ENCODE data around the gene ALX1. TPM values are rescaled to one million over a fixed set of nuclear protein-coding genes. Genes with fewer than 3 reads are reported as not detected.

Gene ALX1
- total and polyA plus RNA-seq, 2 of the 4 experiments (the other 2 are of a cell fraction): not detected

- no peak overlapping the region for H2AFZ ChIP-seq (replicated peaks; ENCODE audit: low read length, poor library complexity)
- H4K91ac ChIP-seq (ENCODE audit: insufficient read depth, low read depth, low read length): no peak overlapping the region
- H2BK5ac ChIP-seq (ENCODE audit: low read depth, low read length, poor library complexity, severe bottlenecking): no peak overlapping the region
- H2BK120ac ChIP-seq (ENCODE audit: low read depth, low read length): no peak overlapping the region
- no peak overlapping the region for H4K8ac ChIP-seq (ENCODE audit: low read depth in 2 of 2, low read length in 2 of 2)
- no peak overlapping the region for H2AK5ac ChIP-seq (ENCODE audit: low read depth, low read length)
- H3K56ac ChIP-seq (ENCODE audit: extremely low read depth, insufficient read depth, low read length): no peak overlapping the region
- no peak overlapping the region for H3K27ac ChIP-seq (ENCODE audit: insufficient read depth, low read length)
- DNase-seq: no peak
- H3K4me3 ChIP-seq (ENCODE audit: insufficient read depth, low read depth, low read length): no peak overlapping the region
- H3K9me3 ChIP-seq (ENCODE audit: control insufficient read depth, insufficient read depth, low read length): no peaks in the 10 kb centered on the region
- no peaks in the 10 kb centered on the region for H3K79me1 ChIP-seq (ENCODE audit: low read depth in 1 of 2, low read length in 2 of 2)
- WGBS, 2 experiments (ENCODE audit: extremely low coverage in 2 of 2, insufficient read length in 1 of 2): no CpG with 5 or more reads among the region's 7 CpGs
- no peak overlapping the region for H2BK15ac ChIP-seq (ENCODE audit: low read depth, low read length)
- no peak overlapping the region for H3K18ac ChIP-seq (ENCODE audit: low read depth, low read length)
- H3K4me2 ChIP-seq (ENCODE audit: low read depth, low read length): no peak overlapping the region
- H2BK20ac ChIP-seq (ENCODE audit: low read depth, low read length): no peak overlapping the region
- ChIA-PET CTCF (no interaction called here), POLR2A (ENCODE audit: unreplicated experiment) (no interaction called here)
- H4K5ac ChIP-seq (ENCODE audit: low read depth, low read length): no peak overlapping the region
- intact Hi-C loops (cut with micrococcal nuclease) (no loop called here), in situ Hi-C loops (cut with MboI; ENCODE audit: low sequenced_read_pairs) (no loop called here), dilution Hi-C loops (cut with HindIII; ENCODE audit: low sequenced_read_pairs, unreplicated experiment) (no loop called here)
- H3K27me3 ChIP-seq (ENCODE audit: control insufficient read depth, insufficient read depth, low read length): no peaks in the 10 kb centered on the region
- BruUV-seq (replicated peaks): no TSS peak
- no peaks in the 10 kb centered on the region for H3K9me1 ChIP-seq (ENCODE audit: insufficient read depth, low read length)
- no peak for ATAC-seq (ENCODE audit: low read depth)
- H3K23ac ChIP-seq (ENCODE audit: low read depth, low read length): no peak overlapping the region
- H3K14ac ChIP-seq (replicated peaks; ENCODE audit: low read depth, low read length): no peak overlapping the region
- no peak overlapping the region for H2AK9ac ChIP-seq (replicated peaks; ENCODE audit: low read depth, low read length, poor library complexity)
- H3K9ac ChIP-seq (ENCODE audit: low read depth, low read length): no peak overlapping the region
- no peaks in the 10 kb centered on the region for H3K36me3 ChIP-seq (ENCODE audit: control insufficient read depth, insufficient read depth, low read length)
- no peak overlapping the region for H3K4ac ChIP-seq (ENCODE audit: low read depth, low read length)
- TF ChIP-seq RAD21 (IDR thresholded peaks at IDR 0.05; ENCODE audit: low read length) (no peak), CEBPB (IDR thresholded peaks at IDR 0.05; ENCODE audit: low read depth, low read length) (no peak), POLR2A (IDR thresholded peaks at IDR 0.05; ENCODE audit: low read depth, low read length) (no peak), ELK1 (IDR thresholded peaks at IDR 0.05; ENCODE audit: borderline replicate concordance, low read depth, low read length) (no peak), CHD1 (IDR thresholded peaks at IDR 0.05; ENCODE audit: low read depth, low read length) (no peak), BHLHE40 (IDR thresholded peaks at IDR 0.05; ENCODE audit: low read depth, low read length) (no peak), MXI1 (IDR thresholded peaks at IDR 0.05; ENCODE audit: borderline replicate concordance, low read depth, low read length) (no peak), RFX5 (IDR thresholded peaks at IDR 0.05; ENCODE audit: low read depth, low read length) (no peak), MAFK (IDR thresholded peaks at IDR 0.05; ENCODE audit: low read depth, low read length) (no peak), SMC3 (IDR thresholded peaks at IDR 0.05; ENCODE audit: low read depth, low read length) (no peak), RCOR1 (IDR thresholded peaks at IDR 0.05; ENCODE audit: insufficient replicate concordance, low read length) (no peak), MAZ (IDR thresholded peaks at IDR 0.05; ENCODE audit: borderline replicate concordance, low read depth, low read length) (no peak)
- TF ChIP-seq, protein P1, sequence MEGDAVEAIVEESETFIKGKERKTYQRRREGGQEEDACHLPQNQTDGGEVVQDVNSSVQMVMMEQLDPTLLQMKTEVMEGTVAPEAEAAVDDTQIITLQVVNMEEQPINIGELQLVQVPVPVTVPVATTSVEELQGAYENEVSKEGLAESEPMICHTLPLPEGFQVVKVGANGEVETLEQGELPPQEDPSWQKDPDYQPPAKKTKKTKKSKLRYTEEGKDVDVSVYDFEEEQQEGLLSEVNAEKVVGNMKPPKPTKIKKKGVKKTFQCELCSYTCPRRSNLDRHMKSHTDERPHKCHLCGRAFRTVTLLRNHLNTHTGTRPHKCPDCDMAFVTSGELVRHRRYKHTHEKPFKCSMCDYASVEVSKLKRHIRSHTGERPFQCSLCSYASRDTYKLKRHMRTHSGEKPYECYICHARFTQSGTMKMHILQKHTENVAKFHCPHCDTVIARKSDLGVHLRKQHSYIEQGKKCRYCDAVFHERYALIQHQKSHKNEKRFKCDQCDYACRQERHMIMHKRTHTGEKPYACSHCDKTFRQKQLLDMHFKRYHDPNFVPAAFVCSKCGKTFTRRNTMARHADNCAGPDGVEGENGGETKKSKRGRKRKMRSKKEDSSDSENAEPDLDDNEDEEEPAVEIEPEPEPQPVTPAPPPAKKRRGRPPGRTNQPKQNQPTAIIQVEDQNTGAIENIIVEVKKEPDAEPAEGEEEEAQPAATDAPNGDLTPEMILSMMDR (conservative IDR thresholded peaks at IDR 0.05; ENCODE audit: low read depth, low read length): no peak
- no peaks in the 10 kb centered on the region for H3K4me1 ChIP-seq (ENCODE audit: control insufficient read depth, insufficient read depth, low read length)
- H4K20me1 ChIP-seq (ENCODE audit: insufficient read depth, low read length): no peaks in the 10 kb centered on the region
These were observed 21.0 kb downstream of the ALX1 start for GRCh38 chr12:85301051-85301450.
